Stimulated activated naive CD4-positive, alpha-beta T cell treated with Interleukin-2 at 50 U/mL for 16 hours (primary cell): ENCODE data around the gene RTN4RL1.
"Not testable (repeated sequence)": the region's sequence is repeated elsewhere in the genome, so short reads cannot be mapped to it uniquely, and the experiment has no call there.

Experiments used
- DNase-seq: peaks from one replicate; lab custom pipeline; 2025; lab: John Stamatoyannopoulos, UW

The RTN4RL1 gene

DNA sequence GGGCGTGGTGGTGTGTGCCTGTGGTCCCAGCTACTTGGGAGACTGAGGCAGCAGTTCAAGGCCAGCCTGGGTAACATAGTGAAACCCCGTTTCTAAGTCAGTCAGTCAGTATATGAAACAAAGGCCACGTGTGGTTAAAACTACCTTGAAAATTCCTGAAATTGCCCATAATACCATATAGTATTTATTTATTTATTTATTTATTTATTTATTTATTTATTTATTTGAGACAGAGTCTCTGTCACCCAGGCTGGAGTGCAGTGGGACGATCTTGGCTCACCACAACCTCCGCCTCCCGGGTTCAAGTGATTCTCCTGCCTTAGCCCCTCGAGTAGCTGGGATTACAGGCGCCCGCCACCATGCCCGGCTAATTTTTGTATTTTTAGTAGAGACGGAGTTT is 129.7 kb downstream of the RTN4RL1 start:
- not testable (repeated sequence) for DNase-seq

DNA sequence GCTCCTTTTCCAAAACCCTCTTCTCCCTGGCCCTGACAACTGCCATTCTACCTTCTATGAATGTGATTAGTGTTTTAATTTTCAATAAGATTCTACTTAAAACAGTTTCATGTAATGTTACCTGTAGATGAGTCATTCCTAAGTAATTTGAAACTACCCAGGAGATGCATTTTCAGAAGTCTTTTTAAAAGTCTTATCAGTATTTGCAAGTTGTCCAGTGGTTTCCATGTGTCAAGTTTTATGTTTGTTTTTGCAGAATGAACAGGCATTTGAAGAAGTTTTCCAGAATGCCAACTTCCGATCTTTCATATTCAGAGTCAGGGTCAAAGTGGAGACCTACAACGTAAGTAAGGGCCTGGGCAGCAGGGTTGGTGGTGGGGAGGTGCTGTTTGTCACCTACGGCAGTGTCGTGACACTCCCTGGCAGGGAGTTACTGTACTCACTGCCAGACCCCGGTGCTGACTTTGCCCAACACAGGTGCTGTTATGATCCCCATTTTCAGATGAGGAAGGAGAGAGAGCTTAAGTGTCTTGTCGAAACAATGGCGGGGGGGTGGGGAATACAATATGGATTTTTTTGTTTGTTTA is 130.3 kb downstream of the RTN4RL1 start:
- DNase-seq, result no peak

- no peak for DNase-seq
Observed at GRCh38 chr17:1890758-1891450, 134.2 kb downstream of the RTN4RL1 start.

GRCh38 chr17:1888741-1889140 is 136.4 kb downstream of the RTN4RL1 start:
- no peak for DNase-seq
